Keratinocyte (primary cell): ENCODE measurements around the gene ITGB1.

Experiments used
- CTCF ChIP-seq, 3 experiments: IDR thresholded peaks in 1 of 3; conservative IDR thresholded peaks in 1 of 3; optimal IDR thresholded peaks in 1 of 3; 2 replicates in 2 of 3; 3 replicates in 1 of 3; pipeline versions ENCODE3 to v1.5.1; 2011; ENCODE audit warnings: low read length in 3 of 3, mild to moderate bottlenecking in 3 of 3, moderate library complexity in 2 of 3, control low read depth in 1 of 3, inconsistent platforms in 1 of 3; ENCODE audit not compliant: insufficient read depth in 2 of 3; ENCODE audit errors: extremely low read depth in 1 of 3
- EZH2 ChIP-seq: IDR thresholded peaks from one replicate; pipeline ENCODE4 v1.6.1; 2012; ENCODE audit warnings: inconsistent platforms, mild to moderate bottlenecking, low read length, moderate library complexity

GRCh38 chr10:32980558-32981468 is 22.8 kb upstream of the ITGB1 start:
- TF ChIP-seq CTCF (optimal IDR thresholded peaks at IDR 0.05 in 1 of 3, IDR thresholded peaks at IDR 0.05 in 1 of 3, conservative IDR thresholded peaks at IDR 0.05 in 1 of 3; ENCODE audit: extremely low read depth in 1 of 3, insufficient read depth in 2 of 3, low read length in 3 of 3): no peak
- TF ChIP-seq EZH2: no peak
